ENCODE data around the gene CKMT2.

Gene CKMT2

GRCh38 chr5:81233080-81233634 lies at the start of gene CKMT2:
TSS of gene CKMT2 (plus strand) at chr5:81233322. CDS start at chr5:81251133, 17,811 bp downstream.
- DNase-seq: no peak

GRCh38 chr5:81183811-81184748 lies 49.0 kb upstream of the CKMT2 start:
- peak; percentile 88 for DNase-seq

GRCh38 chr5:81184749-81185110 lies 48.4 kb upstream of the CKMT2 start:
- DNase-seq: no peak

- DNase-seq: peak; percentile 28
Observed at GRCh38 chr5:81187885-81188284, 45.2 kb upstream of the CKMT2 start.

DNA sequence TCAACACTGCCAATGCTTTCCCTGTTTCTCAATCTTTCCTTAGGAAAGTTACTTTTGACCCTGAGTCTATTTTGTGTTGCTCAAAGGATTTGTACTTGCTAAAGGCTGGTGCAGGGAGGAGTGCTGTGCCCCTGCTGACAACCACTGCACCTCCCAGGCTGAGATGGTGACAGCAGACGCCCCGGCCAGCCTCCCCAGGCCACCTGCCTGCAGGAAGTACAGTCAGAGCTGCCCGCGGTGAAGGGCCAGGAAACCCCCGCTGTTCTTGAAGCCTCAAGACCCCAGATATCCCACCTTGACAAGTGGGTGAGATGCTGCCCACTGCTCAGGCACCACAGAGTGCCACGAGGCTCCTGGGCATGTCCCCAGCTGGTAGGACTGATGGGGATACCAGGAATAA lies 44.2 kb upstream of the CKMT2 start:
- no peak for DNase-seq

DNA sequence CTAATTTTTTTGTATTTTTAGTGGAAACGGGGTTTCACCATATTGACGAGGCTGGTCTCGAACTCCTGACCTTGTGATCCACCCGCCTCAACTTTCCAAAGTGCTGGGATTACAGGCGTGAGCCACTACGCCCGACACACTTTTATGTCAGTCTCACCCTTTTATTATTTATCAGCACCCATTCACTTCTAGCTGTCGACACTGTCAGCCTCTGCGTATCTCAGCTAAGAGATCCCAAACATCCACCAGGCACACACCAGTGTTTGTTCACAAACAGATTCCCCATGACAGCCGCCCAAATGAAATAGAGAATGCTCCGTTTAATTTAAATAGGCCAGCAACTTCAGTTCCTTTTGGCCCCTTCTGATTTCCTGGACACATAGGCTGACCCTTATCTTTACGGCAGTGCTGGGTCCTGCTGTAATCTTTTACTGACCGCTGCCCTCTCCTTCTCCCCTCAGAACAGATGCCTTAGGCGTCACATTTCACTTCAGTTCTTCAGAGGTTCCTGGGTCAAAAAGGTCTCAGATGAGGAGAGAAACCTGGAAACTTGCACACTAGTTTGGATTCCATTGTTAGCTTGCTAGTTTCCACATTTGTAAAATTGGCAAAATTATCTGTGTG lies 43.1 kb upstream of the CKMT2 start:
- DNase-seq: no peak

GRCh38 chr5:81191726-81192372 lies 41.3 kb upstream of the CKMT2 start:
- DNase-seq: no peak

GRCh38 chr5:81192373-81192750 lies 40.8 kb upstream of the CKMT2 start:
- DNase-seq: no peak

DNA sequence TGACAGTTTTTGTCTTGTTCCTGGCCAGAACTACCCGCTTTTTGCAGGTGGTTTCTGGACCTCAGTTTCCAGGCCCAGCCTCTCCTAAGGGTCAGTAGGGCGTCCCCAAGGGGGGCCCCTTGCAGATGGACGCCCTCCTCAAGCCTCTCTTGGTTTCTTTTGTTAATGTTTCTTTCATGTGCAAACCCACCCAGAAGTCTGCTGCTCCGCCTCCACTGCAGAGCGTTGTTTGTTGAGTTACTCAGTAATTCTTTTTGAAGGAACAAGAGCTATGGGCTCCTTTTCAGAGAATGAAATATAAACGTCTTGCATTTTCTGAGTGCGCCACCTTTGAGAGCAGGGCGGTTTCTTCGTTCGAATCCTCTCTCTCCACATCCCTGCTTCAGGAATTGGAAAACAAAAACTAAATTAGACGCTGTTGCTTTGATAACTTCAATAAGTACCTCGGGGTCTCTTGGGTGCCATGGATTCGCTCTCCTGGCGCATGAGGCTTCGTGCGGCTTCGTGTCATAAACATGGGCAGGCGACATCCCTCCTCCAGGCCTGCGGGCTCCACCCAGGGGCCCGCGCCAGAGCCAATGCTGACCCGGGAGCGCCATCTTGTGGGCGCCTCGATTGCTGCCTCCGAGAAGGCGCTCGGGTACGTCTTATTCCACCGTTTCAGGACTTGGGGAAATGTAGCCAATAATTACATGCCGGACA lies 38.3 kb upstream of the CKMT2 start:
- DNase-seq: peak; percentile 58

- peak; percentile 10 for DNase-seq
Observed at GRCh38 chr5:81195335-81195929, 37.7 kb upstream of the CKMT2 start.

DNA sequence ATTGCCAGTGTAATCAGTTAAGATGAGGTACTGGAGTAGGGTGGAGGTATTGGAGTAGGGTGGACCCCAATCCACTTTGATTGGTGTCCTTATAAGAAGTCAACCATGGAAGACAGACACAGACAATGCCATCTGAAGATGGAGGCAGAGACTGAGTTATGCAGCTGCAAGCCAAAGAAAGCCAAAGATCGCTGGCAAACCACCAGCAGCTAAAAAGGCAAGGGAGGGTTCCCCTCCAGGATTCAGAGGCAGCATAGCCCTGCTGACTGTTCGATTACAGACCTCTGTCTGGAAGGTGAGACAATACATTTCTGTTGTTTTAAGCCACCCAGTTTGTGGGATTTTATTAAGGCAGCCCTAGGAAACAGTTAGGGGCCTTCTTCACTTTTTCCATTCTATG lies 30.5 kb upstream of the CKMT2 start:
- no peak for DNase-seq

GRCh38 chr5:81203729-81204128 lies 29.4 kb upstream of the CKMT2 start:
- no peak for DNase-seq

- DNase-seq: no peak
Observed at GRCh38 chr5:81204205-81204604, 28.9 kb upstream of the CKMT2 start.

- no peak for DNase-seq
Observed at GRCh38 chr5:81205058-81205457, 28.1 kb upstream of the CKMT2 start.

DNA sequence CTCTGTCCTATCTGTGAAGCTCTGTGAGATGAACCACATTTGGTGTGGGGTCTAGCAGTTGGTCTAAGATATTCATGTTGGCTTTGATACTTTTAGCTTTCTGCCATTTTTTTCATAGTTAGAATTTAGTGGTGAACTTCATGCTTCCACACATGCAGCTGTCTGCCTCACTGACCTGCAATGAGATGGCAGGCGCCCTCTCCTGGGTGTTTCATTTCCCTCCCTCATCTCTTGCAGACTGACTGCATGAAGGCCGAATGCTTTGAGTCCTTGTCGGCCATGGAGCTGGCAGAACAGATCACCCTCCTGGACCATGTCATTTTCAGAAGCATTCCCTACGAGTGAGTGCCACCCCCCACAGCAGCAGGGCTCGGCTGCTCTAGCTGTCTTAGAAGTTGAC lies 26.1 kb upstream of the CKMT2 start:
- no peak for DNase-seq

GRCh38 chr5:81208904-81209303 lies 24.2 kb upstream of the CKMT2 start:
- no peak for DNase-seq

DNA sequence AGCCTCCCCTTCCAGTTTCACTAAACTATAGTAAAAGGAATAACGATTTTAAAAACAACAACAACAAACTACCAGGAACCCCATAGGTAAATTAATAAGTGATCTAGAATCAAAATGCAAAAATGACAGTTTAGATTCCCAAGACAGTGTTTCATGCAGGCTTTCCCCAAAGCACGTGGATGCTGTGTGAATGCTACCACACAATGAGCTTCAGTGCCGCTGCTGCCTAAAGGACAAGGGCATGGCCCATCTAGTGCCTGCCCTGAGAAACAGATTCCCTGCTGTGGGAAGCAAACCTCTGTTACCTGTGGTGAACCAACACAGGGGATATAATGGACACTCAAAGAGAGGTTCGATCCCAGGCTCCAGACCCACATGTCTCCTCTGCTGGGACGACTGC lies 23.7 kb upstream of the CKMT2 start:
- peak; percentile 38 for DNase-seq

DNA sequence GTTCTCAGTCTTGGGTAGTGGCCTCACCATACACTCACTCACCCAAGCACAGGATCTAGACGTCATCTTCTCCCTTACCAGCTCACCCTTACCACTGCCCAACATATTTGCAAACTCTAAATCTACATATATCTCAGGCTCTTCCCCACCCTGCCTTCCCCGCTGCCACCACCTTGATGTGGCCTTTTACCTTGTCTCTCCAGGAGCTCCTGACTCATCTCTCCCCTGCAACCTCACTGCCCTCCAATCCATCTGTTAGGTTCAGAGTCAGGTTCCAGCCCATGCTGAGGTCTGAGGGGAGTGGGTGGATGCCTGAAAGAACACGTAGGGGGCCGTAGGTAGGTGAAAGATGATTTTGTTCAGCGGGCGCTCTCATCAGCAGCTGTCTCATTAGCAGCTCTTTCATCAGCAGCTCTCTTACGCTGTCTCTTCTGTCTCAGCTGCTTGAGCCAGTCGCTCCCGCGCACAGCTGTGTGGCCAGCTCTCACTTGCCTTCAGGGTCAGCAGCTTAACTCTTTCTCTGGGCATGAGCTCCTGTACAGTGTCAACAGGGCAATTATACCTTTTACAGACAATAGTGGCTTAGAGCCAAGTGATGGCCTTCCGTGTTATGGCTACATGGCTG lies 23.1 kb upstream of the CKMT2 start:
- peak; percentile 89 for DNase-seq

DNA sequence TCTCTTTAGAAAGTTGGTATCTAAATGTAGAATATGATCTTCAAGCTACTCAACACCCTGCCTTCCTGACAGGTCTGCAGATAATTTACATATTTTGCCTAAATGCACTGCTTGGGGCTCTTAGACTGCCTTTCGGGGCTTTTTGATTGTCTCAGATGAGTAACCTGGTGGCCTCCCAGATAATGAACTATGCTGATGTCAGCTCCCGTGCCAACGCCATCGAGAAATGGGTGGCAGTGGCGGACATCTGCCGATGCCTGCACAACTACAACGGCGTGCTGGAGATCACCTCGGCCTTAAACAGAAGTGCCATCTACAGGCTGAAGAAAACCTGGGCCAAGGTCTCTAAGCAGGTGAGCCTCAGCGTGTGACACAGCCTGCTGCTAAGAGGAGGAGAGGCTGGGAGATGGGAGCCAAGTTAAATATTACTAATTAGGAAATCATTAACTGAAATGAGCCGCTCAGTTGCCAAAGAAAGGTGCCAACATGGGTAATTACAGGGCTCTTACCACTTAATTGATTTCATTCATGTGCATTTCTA lies 20.8 kb upstream of the CKMT2 start:
- DNase-seq: peak; percentile 95

- DNase-seq: peak; percentile 85
Observed at GRCh38 chr5:81213070-81213469, 20.1 kb upstream of the CKMT2 start.

DNA sequence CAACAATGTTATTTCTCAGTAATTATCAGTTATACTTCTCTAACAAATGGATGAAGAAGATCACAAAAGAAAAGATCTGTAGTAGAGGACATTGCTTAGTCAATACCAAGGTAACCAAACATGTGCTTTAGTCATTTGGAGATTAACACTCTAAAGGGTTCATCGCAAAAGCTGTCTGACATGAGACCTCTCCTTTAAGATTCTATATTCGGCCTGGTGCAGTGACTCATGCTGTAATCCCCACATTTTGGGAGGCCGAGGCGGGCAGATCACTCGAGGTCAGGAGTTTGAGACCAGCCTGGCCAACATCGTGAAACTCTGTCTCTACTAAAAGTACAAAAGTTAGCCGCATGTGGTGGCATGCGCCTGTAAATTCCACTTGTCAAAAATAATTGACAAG lies 18.3 kb upstream of the CKMT2 start:
- no peak for DNase-seq

- DNase-seq: no peak
Observed at GRCh38 chr5:81216152-81216551, 17.0 kb upstream of the CKMT2 start.

All from NCI-H146 (cell line).